Panc1 (cell line): ENCODE data around the gene NTRK2.

ENCODE experiments used
- CTCF ChIP-seq: fragments of 450-650 bp; IDR thresholded peaks from 2 replicates; pipeline ENCODE4 v1.5.1; 2017; ENCODE audit warnings: mild to moderate bottlenecking
- SIN3A ChIP-seq: IDR thresholded peaks from 2 replicates; pipeline ENCODE4 v1.6.1; 2012; ENCODE audit warnings: low read depth, mild to moderate bottlenecking, low read length, moderate library complexity, borderline replicate concordance; ENCODE audit not compliant: insufficient read depth

GRCh38 chr9:85038824-85039608, 369.5 kb downstream of the NTRK2 start:
- TF ChIP-seq CTCF (no peak), SIN3A (no peak)
